HepG2 (cell line): Measurements from ENCODE around the gene RHBG. TPM values are rescaled to one million over a fixed set of nuclear protein-coding genes. Genes with fewer than 3 reads are reported as not detected.

ENCODE experiments used
- GATAD2A ChIP-seq: IDR thresholded peaks from 2 replicates; pipeline ENCODE4 v1.6.1; 2016
- HINFP ChIP-seq: sonication (generic); formaldehyde crosslinking; IDR thresholded peaks from 2 replicates; pipeline ENCODE4 v1.4.0; 2020; ENCODE audit warnings: low read depth, mild to moderate bottlenecking, missing genetic modification reagents
- IRF2 ChIP-seq: IDR thresholded peaks from 2 replicates; pipeline ENCODE4 v1.6.1; 2018; ENCODE audit warnings: missing genetic modification reagents, missing compliant biosample characterization
- JDP2 ChIP-seq: sonication (generic); formaldehyde crosslinking; IDR thresholded peaks from 2 replicates; pipeline ENCODE4 v1.8.1; 2022; ENCODE audit warnings: missing genetic modification reagents, borderline replicate concordance
- KAT8 ChIP-seq: IDR thresholded peaks from 2 replicates; pipeline ENCODE4 v1.6.1; 2016; ENCODE audit warnings: missing genetic modification reagents, missing compliant biosample characterization
- PITX1 ChIP-seq: sonication (generic); formaldehyde crosslinking; IDR thresholded peaks from 2 replicates; pipeline ENCODE4 v1.5.1; 2020; ENCODE audit warnings: mild to moderate bottlenecking, missing genetic modification reagents
- PRDM4 ChIP-seq: sonication (generic); formaldehyde crosslinking; IDR thresholded peaks from 2 replicates; pipeline ENCODE4 v1.9.0; 2021; ENCODE audit warnings: missing genetic modification reagents, borderline replicate concordance
- RNF2 ChIP-seq: fragments of 450-650 bp; conservative IDR thresholded peaks from 2 replicates; pipeline ENCODE4 v1.6.1; 2016; ENCODE audit warnings: low read depth
- SNAPC5 ChIP-seq: sonication (generic); formaldehyde crosslinking; IDR thresholded peaks from 2 replicates; pipeline ENCODE4 v1.8.1; 2023; ENCODE audit warnings: mild to moderate bottlenecking, missing genetic modification reagents, borderline replicate concordance
- UBTF ChIP-seq: sonication (generic); formaldehyde crosslinking; IDR thresholded peaks from 2 replicates; pipeline ENCODE4 v1.4.0; 2020; ENCODE audit warnings: mild to moderate bottlenecking, missing genetic modification reagents
- ZBTB21 ChIP-seq: sonication (generic); formaldehyde crosslinking; IDR thresholded peaks from 2 replicates; pipeline ENCODE4 v1.4.0; 2020; ENCODE audit warnings: missing genetic modification reagents
- ZBTB37 ChIP-seq: sonication (generic); formaldehyde crosslinking; IDR thresholded peaks from 2 replicates; pipeline ENCODE4 v1.4.0; 2020; ENCODE audit warnings: mild to moderate bottlenecking, missing genetic modification reagents
- ZEB1 ChIP-seq: IDR thresholded peaks from 2 replicates; pipeline ENCODE4 v1.6.1; 2012; ENCODE audit warnings: mild to moderate bottlenecking, low read depth, inconsistent platforms; ENCODE audit not compliant: insufficient replicate concordance
- ZNF281 ChIP-seq: sonication (generic); formaldehyde crosslinking; IDR thresholded peaks from 2 replicates; pipeline ENCODE4 v1.4.0; 2020; ENCODE audit warnings: missing genetic modification reagents, borderline replicate concordance
- ZNF556 ChIP-seq: sonication (generic); formaldehyde crosslinking; IDR thresholded peaks from 2 replicates; pipeline ENCODE4 v1.4.0; 2020; ENCODE audit warnings: mild to moderate bottlenecking, missing genetic modification reagents, borderline replicate concordance
- ZNF773 ChIP-seq: sonication (generic); formaldehyde crosslinking; IDR thresholded peaks from 2 replicates; pipeline ENCODE4 v1.4.0; 2020; ENCODE audit warnings: missing genetic modification reagents, borderline replicate concordance
- ZNF83 ChIP-seq: sonication (generic); formaldehyde crosslinking; IDR thresholded peaks from 2 replicates; pipeline ENCODE4 v1.4.0; 2020; ENCODE audit warnings: missing genetic modification reagents, mild to moderate bottlenecking, borderline replicate concordance
- ZSCAN12 ChIP-seq: sonication (generic); formaldehyde crosslinking; IDR thresholded peaks from 2 replicates; pipeline ENCODE4 v1.9.0; 2021; ENCODE audit warnings: mild to moderate bottlenecking, missing genetic modification reagents
- polyA plus RNA-seq, 8 experiments: library from polyadenylated mRNA; depleted of rRNA in 3 of 8; stranded (reverse) in 7 of 8; unstranded in 1 of 8; fragments of >200 nt; fragmentation: Illumina TruSeq in 4 of 8; extraction: Trizol in 4 of 8; gene quantifications; 2 replicates each; pipeline versions ENCODE4 v1.2.1 to v1.2.3, GENCODE V29; 2011 to 2016; ENCODE audit warnings: low read depth in 4 of 8, missing spikeins in 1 of 8, mixed read lengths in 1 of 8; ENCODE audit not compliant: insufficient read depth in 1 of 8
- total RNA-seq, 5 experiments: library from RNA; depleted of rRNA; stranded (reverse); fragments of >200 nt; fragmentation: Illumina TruSeq; extraction: Trizol; gene quantifications; 2 replicates each; pipeline ENCODE4 v1.2.3, GENCODE V29; 2016; ENCODE audit warnings: low read depth in 1 of 5

Gene RHBG
- total and polyA plus RNA-seq, 2 of the 13 experiments (the other 11 are each of a cell fraction or from before 2014, with no cell fraction given) = 61.8 to 73.5 TPM

GRCh38 chr1:156371553-156372264, 2.7 kb downstream of the RHBG start (continued):
- peak; percentile 75; the same call in 1 of the 2 replicates for TF ChIP-seq KAT8 (CRISPR knock-in tag)
- no peak for TF ChIP-seq ZNF773 (CRISPR knock-in tag)
- TF ChIP-seq ZSCAN12 = 0 out of 2 replicates have a peak, but pooled peaks have one; percentile 22
- peak; percentile 96 for TF ChIP-seq GATAD2A
- TF ChIP-seq ZBTB21 (CRISPR knock-in tag) = no peak; the same call in 1 of the 2 replicates
- TF ChIP-seq ZNF281 = peak; percentile 98
- peak; percentile 5; the same call in 1 of the 2 replicates for TF ChIP-seq ZNF83 (CRISPR knock-in tag)
- TF ChIP-seq PRDM4 (CRISPR knock-in tag) = 0 out of 2 replicates have a peak, but pooled peaks have one; percentile 56
- TF ChIP-seq RNF2 = no peak
- peak; percentile 32 for TF ChIP-seq ZEB1
- TF ChIP-seq PITX1 = peak; percentile 95
- peak; percentile 85; the same call in 1 of the 2 replicates for TF ChIP-seq ZNF556 (CRISPR knock-in tag)
- 0 out of 2 replicates have a peak, but pooled peaks have one; percentile 53 for TF ChIP-seq HINFP
- no peak; the same call in none of the 2 replicates for TF ChIP-seq IRF2 (CRISPR knock-in tag)
- TF ChIP-seq SNAPC5 = no peak
- TF ChIP-seq UBTF (CRISPR knock-in tag) = peak; percentile 72
- peak; percentile 65; the same call in 1 of the 2 replicates for TF ChIP-seq ZBTB37 (CRISPR knock-in tag)
- no peak for TF ChIP-seq JDP2
